ENCODE data around the gene CC2D2B.

GRCh38 chr10:95982200-95982599 is 74.4 kb downstream of the CC2D2B start:
- TF ChIP-seq CTCF (conservative IDR thresholded peaks at IDR 0.05; ENCODE audit: low read depth, low read length) (no peak), EZH2 (IDR thresholded peaks at IDR 0.05; ENCODE audit: low read length, unreplicated experiment) (no peak), EZH2phosphoT487 (IDR thresholded peaks at IDR 0.05; ENCODE audit: borderline replicate concordance, low read length) (no peak)

All from PC-3 (cell line).